ENCODE measurements around the gene CEP192.

The CEP192 gene

DNA sequence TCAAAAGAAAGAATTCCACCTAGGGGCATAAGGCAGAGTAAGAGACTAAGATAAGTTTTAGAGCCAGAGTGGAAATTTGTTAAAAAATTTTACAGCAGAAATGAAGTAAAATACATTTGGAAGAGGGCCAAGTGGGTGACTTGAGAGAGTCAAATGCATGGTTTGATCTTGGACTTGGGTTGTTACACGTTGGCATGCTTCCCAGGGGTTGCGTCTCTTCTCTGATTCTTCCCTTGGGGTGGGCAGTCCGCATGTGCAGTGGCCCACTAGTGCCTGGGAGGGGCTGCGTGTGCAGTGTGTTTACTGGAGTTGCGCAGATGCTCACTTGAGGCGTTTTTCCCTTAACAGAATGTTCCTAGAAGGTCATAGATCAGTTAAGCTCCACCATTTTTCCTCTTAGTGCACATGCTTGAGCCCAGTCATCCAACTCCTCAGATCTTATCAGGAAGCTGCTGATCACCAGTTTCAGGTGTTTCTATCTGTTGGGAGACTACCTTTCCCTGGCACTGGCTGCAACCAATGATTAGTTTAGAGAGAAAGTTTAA lies 30.2 kb upstream of the CEP192 start:
- no peak overlapping the region for H3K4me2 ChIP-seq
- no peak for TF ChIP-seq CTCF (conservative IDR thresholded peaks at IDR 0.05; ENCODE audit: low read depth, low read length)
- H3K79me2 ChIP-seq (ENCODE audit: insufficient read depth, low read depth), result peaks cover 11% of the 10 kb centered on the region; the same call in 1 of the 2 replicates
- H3K27ac ChIP-seq, result no peak overlapping the region
- no peak overlapping the region for H3K9ac ChIP-seq
- H3K36me3 ChIP-seq (ENCODE audit: insufficient read depth), result no peaks in the 10 kb centered on the region; the same call in 1 of the 2 replicates
- no peaks in the 10 kb centered on the region for H3K4me1 ChIP-seq (ENCODE audit: low read depth, poor library complexity, severe bottlenecking)
- H2AFZ ChIP-seq (ENCODE audit: low read depth), result no peak overlapping the region
- H3K27me3 ChIP-seq (ENCODE audit: insufficient read depth, low read depth), result no peaks in the 10 kb centered on the region
- H4K20me1 ChIP-seq (ENCODE audit: insufficient read depth), result no peaks in the 10 kb centered on the region
- no peak overlapping the region for H3K4me3 ChIP-seq (IDR thresholded peaks at IDR 0.05; ENCODE audit: insufficient read depth, low read depth, low read length)

- H3K27me3 ChIP-seq (ENCODE audit: insufficient read depth, low read depth), result no peaks in the 10 kb centered on the region
- H3K4me2 ChIP-seq, result no peak overlapping the region
- no peaks in the 10 kb centered on the region for H3K4me1 ChIP-seq (ENCODE audit: low read depth, poor library complexity, severe bottlenecking)
- no peaks in the 10 kb centered on the region for H4K20me1 ChIP-seq (ENCODE audit: insufficient read depth)
- no peak for TF ChIP-seq CTCF (conservative IDR thresholded peaks at IDR 0.05; ENCODE audit: low read depth, low read length)
- H3K9ac ChIP-seq, result no peak overlapping the region
- no peak overlapping the region for H3K27ac ChIP-seq
- H2AFZ ChIP-seq (ENCODE audit: low read depth), result no peak overlapping the region
- H3K36me3 ChIP-seq (ENCODE audit: insufficient read depth), result no peaks in the 10 kb centered on the region; the same call in 1 of the 2 replicates
- H3K4me3 ChIP-seq (IDR thresholded peaks at IDR 0.05; ENCODE audit: insufficient read depth, low read depth, low read length), result no peak overlapping the region
- peaks cover 11% of the 10 kb centered on the region; the same call in 1 of the 2 replicates for H3K79me2 ChIP-seq (ENCODE audit: insufficient read depth, low read depth)
Observed at GRCh38 chr18:12963069-12963468, 28.1 kb upstream of the CEP192 start.

DNA sequence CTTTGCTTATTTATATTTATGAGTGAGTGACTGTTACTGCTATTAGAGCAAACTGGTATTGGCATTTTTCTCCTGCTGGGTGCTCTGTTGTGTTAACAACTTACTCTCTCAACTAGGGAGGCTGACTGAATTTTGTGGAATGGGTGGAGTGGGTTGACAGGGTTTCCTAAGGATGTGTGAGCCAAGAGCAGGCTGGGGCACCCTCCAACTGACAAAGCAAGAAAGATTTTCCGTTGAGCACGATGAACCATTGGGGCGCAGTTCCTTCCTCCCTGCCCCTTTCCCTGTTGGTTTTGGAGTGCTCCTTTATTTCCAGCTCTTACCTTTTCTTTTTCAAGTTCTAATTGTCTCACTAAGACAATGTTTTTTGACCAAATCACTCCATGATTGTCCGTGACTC lies 23.0 kb upstream of the CEP192 start:
- no peak for TF ChIP-seq CTCF (conservative IDR thresholded peaks at IDR 0.05; ENCODE audit: low read depth, low read length)
- Histone ChIP-seq H2AFZ (ENCODE audit: low read depth) (no peak overlapping the region), H3K36me3 (ENCODE audit: insufficient read depth) (no peaks in the 10 kb centered on the region; the same call in 1 of the 2 replicates)

GRCh38 chr18:12968619-12969018 lies 22.5 kb upstream of the CEP192 start:
- no peaks in the 10 kb centered on the region; the same call in 1 of the 2 replicates for H3K36me3 ChIP-seq (ENCODE audit: insufficient read depth)
- no peak overlapping the region for H2AFZ ChIP-seq (ENCODE audit: low read depth)
- H3K4me2 ChIP-seq, result no peak overlapping the region
- no peaks in the 10 kb centered on the region for H3K79me2 ChIP-seq (ENCODE audit: insufficient read depth, low read depth)
- no peaks in the 10 kb centered on the region for H3K27me3 ChIP-seq (ENCODE audit: insufficient read depth, low read depth)
- H4K20me1 ChIP-seq (ENCODE audit: insufficient read depth), result no peaks in the 10 kb centered on the region
- no peak overlapping the region for H3K4me3 ChIP-seq (IDR thresholded peaks at IDR 0.05; ENCODE audit: insufficient read depth, low read depth, low read length)
- H3K4me1 ChIP-seq (ENCODE audit: low read depth, poor library complexity, severe bottlenecking), result no peaks in the 10 kb centered on the region
- H3K9ac ChIP-seq, result no peak overlapping the region
- no peak overlapping the region for H3K27ac ChIP-seq
- no peak for TF ChIP-seq CTCF (conservative IDR thresholded peaks at IDR 0.05; ENCODE audit: low read depth, low read length)

More for the DNA sequence above, 23.0 kb upstream of the CEP192 start:
- no peak overlapping the region for H3K4me3 ChIP-seq (IDR thresholded peaks at IDR 0.05; ENCODE audit: insufficient read depth, low read depth, low read length)
- H3K4me2 ChIP-seq, result no peak overlapping the region
- no peaks in the 10 kb centered on the region for H3K4me1 ChIP-seq (ENCODE audit: low read depth, poor library complexity, severe bottlenecking)
- H3K79me2 ChIP-seq (ENCODE audit: insufficient read depth, low read depth), result no peaks in the 10 kb centered on the region
- no peaks in the 10 kb centered on the region for H3K27me3 ChIP-seq (ENCODE audit: insufficient read depth, low read depth)
- H4K20me1 ChIP-seq (ENCODE audit: insufficient read depth), result no peaks in the 10 kb centered on the region
- no peak overlapping the region for H3K27ac ChIP-seq
- no peak overlapping the region for H3K9ac ChIP-seq

Measured in KMS-11 (cell line).